GM19193 (cell line): ENCODE results near the gene HNRNPUL1.

Experiments
- POLR2A ChIP-seq: IDR thresholded peaks from 4 replicates; pipeline ENCODE4 v1.6.1; 2011; ENCODE audit not compliant: insufficient read depth, insufficient read length; ENCODE audit errors: extremely low read depth

Gene HNRNPUL1

DNA sequence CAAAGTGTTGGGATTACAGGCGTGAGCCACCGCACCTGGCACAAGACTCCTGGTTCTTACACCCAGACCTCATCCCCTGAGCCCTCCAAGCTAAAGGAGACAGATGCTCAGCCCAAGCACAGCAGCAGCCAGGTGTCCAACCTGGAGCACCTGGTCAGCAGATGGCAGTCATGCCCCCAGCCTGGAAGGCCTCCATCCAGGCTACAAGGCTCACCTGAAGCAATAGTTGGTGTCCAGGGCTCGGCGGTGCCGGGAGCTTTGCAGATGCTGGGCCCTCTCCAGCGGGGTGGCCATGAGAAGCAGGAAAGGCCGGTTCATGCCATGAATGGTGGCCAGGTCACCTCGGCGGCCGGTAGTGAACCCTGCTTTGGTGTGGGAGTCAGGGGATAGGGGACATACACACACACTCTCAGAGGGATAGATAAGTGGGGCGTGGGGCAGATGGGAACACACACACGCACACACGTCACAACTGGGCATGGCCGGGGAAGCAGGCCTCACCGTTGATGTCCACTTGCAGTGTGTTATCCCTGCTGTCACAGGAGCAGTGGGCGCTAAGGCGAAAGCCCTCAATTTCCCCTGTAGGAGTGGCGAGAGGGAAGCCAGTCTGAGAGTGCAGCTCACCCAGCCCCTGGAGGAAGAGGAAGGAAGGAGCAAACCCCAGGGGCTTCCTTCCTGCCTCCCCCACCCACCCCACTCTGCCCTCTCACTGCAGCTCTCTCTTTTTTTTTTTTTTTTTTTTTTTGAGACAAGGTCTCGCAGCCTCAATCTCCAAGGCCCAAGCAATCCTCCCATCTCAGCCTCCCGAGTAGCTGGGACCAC is 77.7 kb downstream of the HNRNPUL1 start:
- TF ChIP-seq POLR2A: no peak

DNA sequence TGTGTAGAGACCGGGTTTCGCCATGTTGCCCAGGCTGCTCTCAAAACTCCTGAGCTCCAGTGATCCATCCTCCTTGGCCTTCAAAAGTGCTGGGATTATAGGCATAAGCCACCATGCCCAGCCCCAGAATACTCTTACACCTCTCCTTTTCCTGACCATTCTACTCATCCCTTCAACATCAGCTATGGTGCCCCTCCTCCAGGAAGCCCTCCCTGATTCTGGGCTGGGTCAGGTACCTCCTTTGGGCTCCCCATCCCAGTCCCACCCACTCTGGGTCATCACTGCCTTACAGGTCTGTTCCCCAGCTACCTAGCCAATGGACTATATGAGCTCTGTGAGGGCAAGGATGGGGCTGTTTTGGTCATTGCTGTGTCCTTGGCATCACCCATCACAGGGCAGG is 80.0 kb downstream of the HNRNPUL1 start:
- TF ChIP-seq POLR2A: no peak

DNA sequence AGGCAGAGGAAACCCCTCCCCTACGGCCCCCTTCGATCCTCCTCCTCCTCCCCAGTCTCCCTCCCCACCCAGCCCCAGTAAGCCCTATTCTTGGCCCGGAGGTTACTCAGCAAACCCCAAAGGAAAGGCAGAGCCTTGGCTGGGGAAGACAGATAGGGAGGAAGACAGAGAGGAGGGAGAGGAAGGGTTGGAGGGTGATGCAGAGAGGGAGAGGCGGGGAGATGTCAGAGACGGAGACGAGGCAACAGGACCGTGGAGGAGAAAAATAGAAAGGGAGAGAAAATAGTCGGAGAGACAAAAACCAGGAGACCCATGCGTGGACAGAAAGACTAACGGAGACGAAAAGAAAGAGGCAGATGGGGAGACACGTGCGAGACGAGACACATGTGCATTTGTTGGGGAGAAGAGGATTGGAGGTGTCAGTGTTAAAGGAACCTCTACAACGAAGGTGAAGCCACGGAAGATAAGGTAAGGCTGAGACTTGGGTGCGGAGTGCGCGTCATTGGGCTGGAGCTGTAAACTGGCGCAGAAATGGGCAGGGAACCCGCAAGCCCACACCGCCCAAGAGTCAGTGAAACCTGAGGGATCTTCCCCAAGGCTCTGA is 86.7 kb downstream of the HNRNPUL1 start:
- no peak for TF ChIP-seq POLR2A

DNA sequence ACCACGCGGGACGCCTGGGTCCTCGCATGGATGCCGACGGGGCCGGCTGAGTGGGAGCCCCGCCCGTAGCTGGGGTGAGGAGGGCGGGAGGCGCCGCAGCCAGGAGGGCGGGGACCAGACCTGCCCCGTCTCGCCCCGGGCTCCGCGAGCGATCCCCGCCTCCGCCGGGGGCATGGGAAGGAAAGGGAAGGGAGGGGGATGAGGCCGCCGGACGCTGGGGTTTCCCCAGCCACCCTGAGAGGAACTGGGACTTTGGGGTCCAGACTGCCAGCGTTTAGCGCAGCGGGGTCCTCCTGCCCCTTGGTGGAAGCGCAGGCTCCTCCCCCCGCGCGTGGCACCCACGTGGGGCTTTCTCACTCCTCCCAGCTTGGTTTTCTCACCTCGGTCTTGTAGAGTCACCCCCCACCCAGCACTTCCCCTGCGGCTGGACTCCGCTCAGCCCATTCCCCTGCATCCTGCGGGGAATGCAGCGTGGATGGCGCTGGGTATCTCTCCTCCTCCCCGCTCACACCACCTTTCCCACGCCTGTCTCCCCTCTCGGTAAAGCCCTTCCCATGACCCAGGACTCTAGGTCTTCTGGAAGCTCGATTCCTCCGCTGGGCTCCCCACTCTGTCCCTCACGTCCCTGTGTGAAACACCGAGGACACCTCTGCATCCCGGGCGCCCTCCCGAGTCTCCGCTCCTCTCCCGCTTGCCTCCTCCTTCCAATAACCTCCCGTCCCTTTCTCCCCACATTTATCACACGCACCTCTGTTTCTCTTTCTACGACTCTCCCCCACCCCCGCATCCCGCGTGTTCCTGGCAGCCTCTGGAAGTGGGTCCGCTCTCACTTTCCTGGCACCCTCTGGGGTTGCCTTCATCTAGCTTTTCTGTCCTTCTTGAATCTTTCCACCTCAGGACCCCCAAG is 87.4 kb downstream of the HNRNPUL1 start:
- peak; percentile 70 for TF ChIP-seq POLR2A

DNA sequence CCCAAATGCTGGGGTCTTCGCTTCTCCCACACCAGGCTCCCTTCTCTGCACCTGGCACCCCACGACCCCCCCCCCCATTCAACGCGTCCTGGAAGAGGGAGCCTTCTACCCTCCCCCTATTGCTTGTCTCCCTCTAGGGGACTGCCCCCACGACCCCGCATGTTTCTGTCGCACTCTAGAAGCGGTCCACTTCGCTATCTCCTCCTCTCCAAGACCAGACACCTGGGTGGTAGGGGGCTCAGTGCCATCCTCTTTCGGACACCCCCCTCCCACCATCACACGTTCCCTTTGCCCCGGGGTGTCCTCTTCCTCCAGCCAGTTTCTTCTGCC is 88.1 kb downstream of the HNRNPUL1 start:
- no peak for TF ChIP-seq POLR2A

DNA sequence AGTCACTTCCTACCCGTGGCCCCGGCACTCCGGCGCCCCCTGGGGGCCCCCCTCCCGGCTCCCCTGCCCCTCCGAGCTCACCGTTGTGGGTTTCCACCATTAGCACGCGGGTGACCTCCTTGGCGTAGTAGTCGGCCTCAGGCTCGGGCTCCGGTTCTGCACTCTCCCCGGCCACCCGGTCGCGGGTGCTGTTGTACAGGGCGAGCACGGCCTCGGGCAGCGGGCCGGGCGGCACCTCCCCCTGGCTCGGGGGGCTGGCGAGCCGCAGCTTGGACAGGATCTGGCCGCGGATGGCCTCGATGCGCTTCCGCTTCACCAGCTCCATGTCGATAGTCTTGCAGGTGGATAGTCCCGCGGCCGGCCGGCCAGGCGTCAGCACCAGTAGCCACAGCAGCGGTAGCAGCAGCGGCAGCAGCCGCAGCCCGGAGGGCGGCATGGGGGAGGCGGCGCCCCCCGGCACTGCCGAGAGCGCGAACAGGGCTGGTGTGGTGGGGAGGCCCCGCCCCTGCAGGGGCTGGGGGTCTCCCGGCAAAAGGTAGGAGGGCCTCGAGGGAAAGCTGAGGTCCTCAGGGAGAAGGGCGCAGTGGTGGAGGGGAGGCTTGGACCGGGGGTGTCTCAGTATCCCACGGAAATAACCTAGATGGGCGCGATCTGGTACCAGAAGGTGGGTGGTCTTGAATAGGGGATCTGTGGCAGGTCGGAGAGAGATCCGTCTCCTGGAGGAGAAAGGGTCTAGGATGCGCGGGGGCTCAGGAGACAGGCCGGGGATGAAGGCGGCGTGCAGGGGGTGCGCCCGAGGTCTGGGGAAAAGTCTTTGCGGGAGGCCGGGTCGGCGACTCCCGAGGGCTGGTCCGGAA is 88.7 kb downstream of the HNRNPUL1 start:
- peak; percentile 32 for TF ChIP-seq POLR2A

DNA sequence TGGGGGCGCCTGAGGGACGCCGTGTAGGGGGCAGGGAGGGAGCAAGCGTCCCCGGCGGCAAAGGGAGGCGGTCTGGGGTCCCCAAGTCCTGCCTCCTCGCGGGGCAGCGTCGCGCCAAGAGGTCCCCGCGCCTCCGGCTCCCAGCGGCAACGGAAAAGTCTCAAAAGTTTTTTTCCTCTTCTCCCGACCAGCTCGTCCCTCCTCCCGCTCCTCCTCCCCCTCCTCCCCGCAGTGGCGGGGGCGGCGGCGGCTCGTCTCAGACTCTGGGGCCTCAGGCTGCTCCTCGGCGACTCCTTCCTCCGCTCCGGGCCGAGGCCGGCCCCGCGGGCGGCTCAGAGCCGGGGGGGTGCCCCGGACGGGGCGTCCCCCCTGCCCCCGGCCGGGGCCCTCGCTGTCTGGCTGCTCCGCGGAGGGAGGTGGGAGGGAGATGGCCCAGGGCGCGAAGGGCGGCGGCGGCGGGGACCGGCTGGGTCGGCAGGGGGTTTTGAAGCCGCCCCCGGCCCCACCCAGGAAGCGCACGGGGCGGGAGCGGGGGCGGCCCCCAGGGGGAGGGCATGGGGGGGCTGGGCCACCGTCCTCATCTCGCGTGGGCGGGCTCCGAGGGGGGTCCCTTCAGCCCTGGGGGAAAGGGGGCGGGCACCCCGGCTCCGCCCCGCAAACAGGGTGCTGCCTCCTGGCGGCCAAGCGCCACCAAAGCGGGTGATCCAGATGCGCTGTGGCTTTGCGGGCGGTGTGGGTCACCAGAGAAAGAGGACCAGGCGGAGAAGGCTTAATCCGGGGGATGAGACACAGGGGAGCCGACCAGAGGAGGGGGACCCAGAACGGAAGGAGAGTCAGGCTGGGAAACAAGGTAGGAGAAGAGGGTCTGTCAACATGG is 89.5 kb downstream of the HNRNPUL1 start, which contains the start of gene TGFB1:
Gene TGFB1, minus strand, starts transcription at position 457 of the 877 bp plus-strand sequence. CDS start 878 bp downstream, outside the sequence.
- TF ChIP-seq POLR2A: peak; percentile 92

DNA sequence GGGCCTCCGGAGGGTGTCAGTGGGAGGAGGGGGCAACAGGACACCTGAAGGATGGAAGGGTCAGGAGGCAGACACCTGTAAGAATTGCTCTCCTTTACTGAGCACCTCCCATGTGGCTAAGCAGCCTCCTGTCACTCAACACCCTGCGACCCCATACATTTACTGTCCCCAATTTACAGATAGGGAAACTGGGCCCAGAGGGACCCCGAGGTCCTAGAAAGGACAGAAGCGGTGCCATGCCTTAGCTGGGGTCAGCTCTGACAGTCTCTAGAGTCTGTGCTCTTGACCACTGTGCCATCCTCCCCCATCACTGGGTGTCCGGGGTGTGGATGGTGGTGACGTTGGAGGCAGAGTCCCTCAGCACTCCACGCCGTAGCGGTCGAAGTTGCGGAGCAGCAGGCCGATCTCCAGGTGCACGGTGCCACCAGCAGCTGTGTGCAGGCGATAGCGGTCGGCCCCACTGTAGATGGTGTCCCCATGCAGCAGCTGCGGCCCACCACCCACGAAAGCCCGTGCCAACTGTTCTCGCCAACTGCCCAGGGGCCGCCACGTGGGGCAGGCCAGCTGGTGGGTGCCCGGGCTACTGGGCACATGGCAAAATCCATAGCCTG is 90.3 kb downstream of the HNRNPUL1 start:
- no peak for TF ChIP-seq POLR2A

DNA sequence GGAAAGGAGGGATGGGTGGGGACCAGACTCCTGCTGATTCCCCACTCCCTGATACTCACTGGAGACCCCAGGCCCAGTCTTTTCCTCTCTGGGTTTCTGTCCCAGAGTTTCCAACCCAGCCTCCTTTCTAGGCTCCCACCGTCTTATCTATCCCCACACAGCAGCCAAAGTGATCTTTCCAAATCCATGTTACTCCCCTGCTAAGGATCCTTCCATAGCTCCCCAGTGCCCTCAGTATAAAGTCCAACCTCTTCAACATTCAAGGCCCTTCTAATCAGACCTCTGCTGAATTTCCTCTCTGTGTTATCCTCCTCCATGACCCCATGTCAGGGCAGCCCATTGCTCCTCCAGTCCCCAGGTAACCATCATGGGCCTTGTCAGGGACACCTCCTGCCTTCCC is 90.9 kb downstream of the HNRNPUL1 start:
- no peak for TF ChIP-seq POLR2A

DNA sequence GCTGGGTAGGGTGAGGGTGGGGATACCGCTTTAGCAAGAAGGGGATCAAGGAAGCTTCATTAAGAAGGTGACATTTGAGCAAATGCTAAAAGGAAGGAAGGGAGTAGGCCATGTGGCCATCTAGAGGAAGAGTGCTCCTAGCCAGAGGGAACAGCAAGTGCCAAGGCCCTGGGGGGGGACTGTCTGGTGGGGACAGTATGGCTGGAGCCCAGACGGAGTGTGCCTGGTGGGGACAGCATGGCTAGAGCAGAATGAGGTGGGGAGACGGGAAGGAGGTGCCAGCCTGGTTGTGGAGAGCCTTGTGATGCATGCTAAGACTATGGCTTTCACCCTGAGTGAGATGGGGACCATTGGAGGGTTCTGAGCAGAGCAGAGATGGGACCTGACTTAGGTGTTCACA is 91.6 kb downstream of the HNRNPUL1 start:
- TF ChIP-seq POLR2A: no peak

DNA sequence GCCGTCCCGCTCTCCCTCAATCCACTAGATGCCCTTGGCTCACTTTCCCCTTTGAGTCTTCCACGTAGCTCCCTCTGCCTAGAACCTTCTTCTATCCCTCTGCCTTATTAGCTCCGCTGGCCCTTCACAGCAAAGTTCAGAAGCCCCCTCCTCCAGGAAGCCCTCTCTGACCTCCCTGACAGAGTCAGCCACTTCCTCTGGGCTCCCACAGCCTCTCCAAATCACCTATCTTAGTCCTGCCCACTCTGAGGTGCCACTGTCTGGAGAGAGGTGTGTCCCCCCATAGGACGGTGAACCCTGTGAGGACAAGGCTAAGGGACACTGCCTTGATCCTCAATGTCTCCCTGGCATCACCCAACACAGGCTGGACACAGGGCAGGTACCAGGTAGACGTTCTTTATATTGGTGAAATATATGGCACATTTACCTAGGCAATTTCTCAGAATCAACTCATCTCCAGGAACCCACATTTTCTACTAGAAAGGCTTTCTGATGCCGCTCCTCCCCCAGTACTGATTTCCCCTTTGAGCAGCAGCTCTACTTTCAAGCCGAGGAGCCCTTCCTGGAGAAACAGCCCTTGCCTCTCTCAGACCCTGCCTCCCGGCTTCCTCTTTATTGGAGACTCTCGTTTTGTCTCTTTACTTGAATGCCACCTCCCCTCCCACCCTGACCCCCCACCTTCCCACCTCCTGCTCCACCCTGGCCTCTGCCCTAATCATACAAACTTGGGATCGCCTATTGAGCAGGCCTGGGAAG is 93.0 kb downstream of the HNRNPUL1 start:
- TF ChIP-seq POLR2A: no peak
